OCI-LY3 (cell line): ENCODE measurements around the gene ACCSL.

Source experiments
- CTCF ChIP-seq: fragments of 200-600, 300-600 bp; sonication (generic); IDR thresholded peaks from 2 replicates; pipeline ENCODE4 v1.5.1; 2014; ENCODE audit warnings: antibody characterized with exemption, low read length, low read depth
- EZH2phosphoT487 ChIP-seq: fragments of 200-600 bp; shearing (Covaris generic); IDR thresholded peaks from 2 replicates; pipeline ENCODE4 v1.6.1; 2018; ENCODE audit warnings: antibody characterized with exemption, mixed run types, low read depth

GRCh38 chr11:44028816-44029506 is 18.8 kb upstream of the ACCSL start:
- no peak for TF ChIP-seq CTCF
- TF ChIP-seq EZH2phosphoT487: no peak
